Right renal pelvis (tissue), 4 donors: ENCODE data around the gene HEPACAM. TPM values are rescaled to one million over a fixed set of nuclear protein-coding genes. Genes with fewer than 3 reads are reported as not detected.

Source experiments
- DNase-seq, 4 donors: peaks; one replicate each; pipeline ENCODE4 v3.0.0-alpha.2; 2013; ENCODE audit warnings: low read depth in 4 of 4, low spot score in 3 of 4, missing footprints in 1 of 4
- polyA plus RNA-seq, 4 donors: library from polyadenylated mRNA; unstranded; fragments of 120-200 nt; gene quantifications; one replicate each; pipeline ENCODE4 v1.2.1, GENCODE V29; 2013; ENCODE audit not compliant: insufficient read length in 4 of 4

HEPACAM gene
- polyA plus RNA-seq, 4 donors, result 1.9 to 3.2 (median 2.1) TPM

GRCh38 chr11:124887667-124888013 lies 48.2 kb downstream of the HEPACAM start:
- no peak for DNase-seq

- DNase-seq, result no peak
Observed at GRCh38 chr11:124886978-124887666, 48.7 kb downstream of the HEPACAM start.

GRCh38 chr11:124886476-124886875 lies 49.4 kb downstream of the HEPACAM start:
- DNase-seq, result no peak

GRCh38 chr11:124884869-124885479 lies 50.9 kb downstream of the HEPACAM start:
- no peak for DNase-seq

- no peak for DNase-seq
Observed at GRCh38 chr11:124884340-124884739, 51.5 kb downstream of the HEPACAM start.

GRCh38 chr11:124882339-124883071 lies 53.3 kb downstream of the HEPACAM start:
- no peak for DNase-seq

- DNase-seq, result no peak
Observed at GRCh38 chr11:124880958-124881357, 54.9 kb downstream of the HEPACAM start.

- no peak for DNase-seq
Observed at GRCh38 chr11:124880290-124880611, 55.6 kb downstream of the HEPACAM start.

- no peak for DNase-seq
Observed at GRCh38 chr11:124879493-124880289, 56.2 kb downstream of the HEPACAM start.

- DNase-seq, result no peak
Observed at GRCh38 chr11:124878759-124879492, 56.9 kb downstream of the HEPACAM start.

GRCh38 chr11:124877910-124878758 lies 57.7 kb downstream of the HEPACAM start:
- no peak for DNase-seq

- no peak for DNase-seq
Observed at GRCh38 chr11:124877631-124877909, 58.3 kb downstream of the HEPACAM start.

GRCh38 chr11:124876818-124877630 lies 58.8 kb downstream of the HEPACAM start:
- no peak for DNase-seq

- peak; percentile 82 to 90 (median 87) for DNase-seq
Observed at GRCh38 chr11:124875943-124876817, 59.7 kb downstream of the HEPACAM start.

- no peak for DNase-seq
Observed at GRCh38 chr11:124875401-124875800, 60.4 kb downstream of the HEPACAM start.

GRCh38 chr11:124874571-124875255 lies 61.1 kb downstream of the HEPACAM start:
- DNase-seq, result no peak

GRCh38 chr11:124873951-124874350 lies 61.9 kb downstream of the HEPACAM start:
- no peak for DNase-seq
